Middle frontal gyrus (tissue), 1 donor: ENCODE results near the gene SELPLG.
"Not testable (repeated sequence)": the region's sequence is repeated elsewhere in the genome, so short reads cannot be mapped to it uniquely, and the experiment has no call there.

ENCODE experiments used
- DNase-seq: peaks from one replicate; pipeline ENCODE4 v3.0.0-alpha.2; 2015; ENCODE audit warnings: low spot score; ENCODE audit errors: extremely low spot score

The SELPLG gene

DNA sequence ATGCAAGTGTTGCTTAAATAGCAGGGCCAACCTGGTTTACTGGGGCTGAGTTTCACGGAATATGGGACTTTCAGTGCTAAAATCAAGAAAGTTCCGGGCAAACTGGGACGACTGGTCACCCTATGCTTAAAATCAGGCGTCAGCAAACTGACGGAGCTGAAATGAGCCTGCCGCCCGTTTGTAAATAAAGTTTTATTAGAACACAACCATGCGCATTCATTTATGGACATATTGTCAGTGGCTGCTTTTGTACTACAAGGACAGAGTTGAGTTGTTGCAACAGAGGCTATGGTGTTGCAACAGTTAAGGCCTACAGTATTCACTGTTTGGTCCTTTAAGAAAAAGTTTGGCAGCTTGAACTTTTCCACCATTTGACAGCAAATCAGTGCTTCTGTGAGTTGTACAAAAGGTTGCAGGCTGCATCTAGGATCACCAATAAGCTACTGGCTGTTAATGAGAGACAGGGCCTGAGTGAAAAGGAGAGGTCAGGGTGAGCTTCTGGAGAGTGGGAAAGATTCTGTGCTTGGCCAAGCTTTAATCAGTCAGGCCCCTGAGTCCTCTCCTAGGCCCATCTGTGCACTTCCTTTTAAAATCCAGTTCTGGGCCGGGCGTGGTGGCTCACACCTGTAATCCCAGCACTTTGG is 13.3 kb downstream of the SELPLG start:
- no peak for DNase-seq

- no peak for DNase-seq
Measured at GRCh38 chr12:108619369-108620160, 14.1 kb downstream of the SELPLG start.

GRCh38 chr12:108618953-108619274 is 14.8 kb downstream of the SELPLG start:
- not testable (repeated sequence) for DNase-seq

GRCh38 chr12:108618079-108618952 is 15.4 kb downstream of the SELPLG start:
- peak; percentile 65 for DNase-seq

DNA sequence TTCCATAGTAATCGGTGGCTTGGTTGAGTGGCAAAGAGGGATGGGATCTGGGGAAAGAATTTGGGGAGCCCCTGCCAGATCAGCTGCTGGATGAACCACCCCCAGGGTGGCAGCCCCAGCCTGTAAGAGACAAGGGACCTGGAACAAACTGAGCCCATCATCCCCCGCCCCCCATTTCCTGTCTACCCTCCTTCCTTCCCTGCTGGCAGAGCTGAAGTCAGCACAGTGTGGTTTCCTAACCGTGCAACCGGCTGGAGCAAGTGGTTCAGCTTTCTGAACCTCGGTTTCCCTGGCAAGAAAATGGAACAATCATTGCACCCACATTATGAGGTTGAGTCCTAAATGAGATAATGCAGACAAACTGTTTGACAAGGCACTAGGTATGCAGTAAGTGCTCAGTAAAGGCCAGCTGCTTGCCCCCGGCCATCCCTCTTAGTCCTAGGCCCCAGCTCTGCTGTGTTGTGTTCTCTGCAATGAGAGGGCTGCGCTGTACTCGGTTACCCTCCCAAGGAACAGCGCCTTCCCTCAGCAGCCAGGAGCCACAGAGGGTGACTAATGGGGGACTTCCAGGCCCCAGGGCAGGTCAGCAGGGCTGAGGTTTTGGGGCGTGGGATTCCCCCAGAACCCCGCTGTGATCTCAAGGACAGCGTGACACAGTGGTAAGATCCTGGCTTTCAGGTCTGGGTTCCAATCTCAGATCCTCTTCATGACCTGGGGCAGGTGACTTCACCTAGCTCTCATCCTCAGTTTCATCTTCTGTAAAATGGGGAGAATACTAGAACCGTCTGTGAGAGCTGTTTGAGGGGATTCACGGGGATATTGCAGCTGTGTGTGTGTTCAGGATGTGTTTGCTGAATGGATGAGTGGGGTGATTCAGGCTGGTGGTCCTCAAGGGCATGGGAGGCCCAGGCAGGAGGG is 16.5 kb downstream of the SELPLG start:
- no peak for DNase-seq

- no peak for DNase-seq
Measured at GRCh38 chr12:108616359-108616758, 17.3 kb downstream of the SELPLG start.

- DNase-seq = no peak
Measured at GRCh38 chr12:108615918-108616317, 17.8 kb downstream of the SELPLG start.

GRCh38 chr12:108614639-108615038 is 19.1 kb downstream of the SELPLG start:
- DNase-seq = no peak

- no peak for DNase-seq
Measured at GRCh38 chr12:108614041-108614440, 19.7 kb downstream of the SELPLG start.

- no peak for DNase-seq
Measured at GRCh38 chr12:108613548-108613947, 20.1 kb downstream of the SELPLG start.

DNA sequence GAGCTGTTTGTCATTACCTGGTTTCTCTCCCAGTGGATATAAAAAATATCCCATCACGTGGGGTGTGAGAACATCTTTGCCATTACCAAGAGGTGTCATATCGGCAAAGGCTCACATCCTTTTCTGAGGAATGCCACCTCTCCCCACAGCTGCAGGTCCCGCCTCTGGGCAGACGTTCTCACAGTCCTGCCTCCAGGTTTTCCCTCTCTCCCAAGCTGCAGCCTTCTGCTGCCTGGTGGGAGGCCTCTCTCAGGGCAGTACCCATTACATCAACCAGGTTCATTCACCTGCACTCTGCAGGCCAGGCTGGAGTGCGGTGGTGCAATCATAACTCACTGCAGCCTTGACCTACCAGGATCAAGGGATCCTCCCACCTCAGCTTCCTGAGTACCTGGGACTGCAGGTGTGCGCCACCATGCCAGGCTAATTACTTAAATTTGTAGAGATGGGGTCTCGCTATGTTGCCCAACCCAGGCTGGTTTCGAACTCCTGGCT is 20.9 kb downstream of the SELPLG start:
- no peak for DNase-seq

- no peak for DNase-seq
Measured at GRCh38 chr12:108611884-108612415, 21.7 kb downstream of the SELPLG start.

DNA sequence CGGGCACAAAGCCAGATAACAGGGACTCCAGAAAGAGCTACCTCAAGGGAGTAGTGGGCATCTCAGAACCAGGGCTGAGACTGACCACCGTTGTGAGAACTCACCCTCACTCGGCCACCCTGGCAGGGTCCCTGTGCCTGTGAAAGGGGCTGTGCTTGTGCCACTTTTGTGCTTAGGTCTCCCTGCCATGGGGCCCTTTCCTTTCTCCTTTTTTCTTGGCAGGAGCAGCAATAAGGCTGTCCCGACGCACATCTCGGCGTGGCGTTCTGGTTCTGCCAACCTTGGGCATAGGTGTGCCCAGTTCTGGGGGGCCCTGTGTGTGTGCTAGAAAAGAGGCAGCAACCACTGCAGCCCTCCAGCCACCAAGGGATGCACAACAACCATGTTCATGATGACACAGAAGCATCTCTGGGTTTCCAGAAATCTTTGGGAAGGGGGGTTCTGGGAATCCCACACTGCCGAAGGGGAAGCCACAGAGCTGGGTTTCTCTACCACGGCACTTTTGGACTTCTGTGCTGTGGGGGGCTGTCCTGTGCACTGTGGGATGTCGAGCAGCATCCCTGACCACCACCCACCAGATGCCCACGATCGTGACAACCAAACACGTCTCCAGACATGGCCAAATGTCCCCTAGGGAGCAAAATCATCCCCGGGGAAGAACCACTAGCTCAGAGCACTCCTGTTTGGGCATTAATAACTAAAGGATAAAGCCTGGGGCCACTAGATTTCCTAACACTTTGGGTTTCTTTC is 22.7 kb downstream of the SELPLG start:
- no peak for DNase-seq

- no peak for DNase-seq
Measured at GRCh38 chr12:108610336-108610815, 23.3 kb downstream of the SELPLG start.

DNA sequence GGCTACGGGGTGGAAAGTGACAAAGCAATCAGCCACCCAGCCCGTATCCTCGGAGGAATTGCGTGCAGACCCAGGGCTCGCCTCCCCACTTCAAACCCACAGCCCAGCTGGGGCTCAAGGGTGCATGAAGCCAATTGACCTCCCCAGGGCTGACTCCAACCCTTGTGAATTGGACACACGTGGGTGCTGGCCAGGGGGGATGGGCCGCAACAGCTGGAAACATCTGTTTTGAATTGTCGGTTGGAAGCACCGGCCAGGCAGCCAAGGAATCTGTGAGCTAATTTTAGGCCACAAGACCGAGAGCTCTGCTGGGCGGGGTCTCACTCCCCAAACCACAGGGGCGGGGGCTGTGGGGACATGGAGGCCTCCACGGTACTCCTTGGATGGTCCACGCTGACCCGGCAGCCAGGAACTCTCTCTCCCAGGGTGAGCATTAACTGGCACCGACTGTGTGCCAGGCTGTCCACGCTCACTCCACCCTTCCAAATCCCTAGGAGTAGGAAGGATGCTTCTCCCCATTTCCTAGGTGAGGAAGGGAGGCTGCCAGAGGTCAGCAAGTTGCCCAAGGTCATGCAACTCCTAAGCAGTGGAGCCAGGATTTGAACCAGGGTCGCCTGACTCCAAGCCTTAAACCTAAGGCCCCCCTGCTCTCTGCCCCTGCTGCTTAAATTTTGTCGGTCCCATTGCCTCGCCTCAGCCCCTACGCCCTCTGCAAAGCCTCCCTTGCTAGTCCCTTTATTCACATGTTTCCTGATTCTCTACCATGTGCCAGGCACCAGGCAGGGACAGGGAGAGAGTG is 24.0 kb downstream of the SELPLG start:
- no peak for DNase-seq

DNA sequence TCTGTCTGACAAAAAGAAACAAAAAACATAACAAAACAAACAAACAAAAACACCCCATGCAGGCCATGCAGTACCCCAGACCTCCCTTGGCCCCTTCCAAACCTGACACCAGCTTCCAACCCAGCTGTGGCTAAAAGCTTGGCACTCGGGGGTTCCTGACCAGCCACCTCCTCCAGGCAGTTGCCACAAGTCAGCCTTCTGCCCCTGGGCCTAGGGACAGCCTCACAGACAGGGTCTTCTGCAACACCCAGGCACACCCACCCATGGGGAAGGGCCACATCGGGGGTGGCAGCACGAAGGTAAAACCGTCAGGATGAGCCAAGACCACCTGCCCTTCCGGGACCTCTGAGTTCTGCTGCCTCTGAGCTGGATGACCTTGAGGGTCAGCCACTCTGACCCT is 25.1 kb downstream of the SELPLG start:
- DNase-seq = no peak

DNA sequence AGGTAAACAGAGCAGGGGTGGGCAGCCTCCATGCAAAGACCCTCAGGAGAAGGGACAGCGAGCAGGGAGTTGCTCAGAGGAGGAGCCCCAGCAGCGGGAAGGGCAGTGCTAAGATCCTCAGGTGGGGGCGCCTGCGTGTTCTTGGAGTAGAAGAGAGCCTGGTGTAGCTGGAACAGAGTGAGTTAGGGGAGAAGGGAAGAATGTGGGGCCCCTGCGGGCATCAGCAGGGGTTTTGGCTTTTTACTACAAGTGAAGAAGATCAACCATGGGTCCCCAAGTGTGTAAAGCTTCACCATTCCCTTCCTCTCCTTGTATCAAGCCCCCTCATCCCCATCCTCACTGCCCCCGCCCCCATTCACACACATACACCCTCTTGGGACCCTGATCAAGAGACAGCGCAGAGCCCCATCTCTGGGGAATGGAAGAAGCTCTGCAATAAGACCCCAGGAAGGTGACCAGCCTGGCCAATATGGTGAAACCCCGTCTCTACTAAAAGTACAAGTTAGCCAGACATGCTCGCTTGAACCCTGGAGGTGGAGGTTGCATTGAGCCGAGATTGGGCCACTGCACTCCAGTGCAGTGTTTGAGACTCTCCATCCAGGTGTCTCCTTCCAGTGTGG is 25.6 kb downstream of the SELPLG start:
- no peak for DNase-seq

- DNase-seq = no peak
Measured at GRCh38 chr12:108606492-108606891, 27.2 kb downstream of the SELPLG start.
